WTC11 (cell line): Measurements from ENCODE around the gene PIEZO1. TPM values are rescaled to one million over a fixed set of nuclear protein-coding genes. Genes with fewer than 3 reads are reported as not detected.

Experiments used
- ATAC-seq: fragments of 200-7000 bp; cut with Tn5 transposase; 2 replicates; pipeline ENCODE4 v1.10.0; 2021; ENCODE audit warnings: mild to moderate bottlenecking, moderate library complexity
- CTCF ChIA-PET: fragments of 300-600 bp; sonication (Branson Sonifier 250); formaldehyde crosslinking; loops from one replicate; lab custom pipeline; 2021; ENCODE audit warnings: antibody characterized with exemption; lab: Charles Lee
- POLR2A ChIA-PET: fragments of 350-600 bp; sonication (Branson Sonifier 250); formaldehyde crosslinking; loops from one replicate; lab custom pipeline; 2021; ENCODE audit warnings: antibody characterized with exemption; lab: Charles Lee
- DNase-seq: peaks from one replicate; pipeline ENCODE4 v3.0.0; 2021; ENCODE audit warnings: low spot score
- H3K27ac Mint-ChIP-seq: 2 replicates; pipeline ENCODE4 v1.8.0; 2021; ENCODE audit warnings: mixed read lengths
- H3K27me3 Mint-ChIP-seq: 2 replicates; pipeline ENCODE4 v1.8.0; 2021; ENCODE audit warnings: low read depth, mild to moderate bottlenecking, moderate library complexity, mixed read lengths
- H3K36me3 Mint-ChIP-seq: 2 replicates; pipeline ENCODE4 v1.8.0; 2021; ENCODE audit warnings: mixed read lengths
- H3K4me1 Mint-ChIP-seq: 2 replicates; pipeline ENCODE4 v1.8.0; 2022; ENCODE audit warnings: mixed read lengths
- H3K4me3 Mint-ChIP-seq: 2 replicates; pipeline ENCODE4 v1.8.0; 2021; ENCODE audit warnings: mild to moderate bottlenecking, moderate library complexity, mixed read lengths
- H3K9me3 Mint-ChIP-seq: 2 replicates; pipeline ENCODE4 v1.8.0; 2021; ENCODE audit warnings: mixed read lengths
- CREM ChIP-seq: sonication (generic); formaldehyde crosslinking; IDR thresholded peaks from 2 replicates; pipeline ENCODE4 v1.8.1; 2022; ENCODE audit warnings: mild to moderate bottlenecking, missing genetic modification reagents, moderate library complexity
- MXD4 ChIP-seq: fragments of 250-450 bp; sonication (Bioruptor Pico); IDR thresholded peaks from 2 replicates; pipeline ENCODE4 v1.8.0; 2021; ENCODE audit warnings: mild to moderate bottlenecking, moderate library complexity, borderline replicate concordance
- NR2C2 ChIP-seq: sonication (generic); formaldehyde crosslinking; IDR thresholded peaks from 2 replicates; pipeline ENCODE4 v1.8.0; 2022; ENCODE audit warnings: mild to moderate bottlenecking, missing genetic modification reagents
- PRDM15 ChIP-seq: sonication (generic); formaldehyde crosslinking; IDR thresholded peaks from 2 replicates; pipeline ENCODE4 v1.8.0; 2022; ENCODE audit warnings: missing genetic modification reagents
- PREB ChIP-seq: sonication (generic); formaldehyde crosslinking; IDR thresholded peaks from 2 replicates; pipeline ENCODE4 v1.8.1; 2022; ENCODE audit warnings: mild to moderate bottlenecking, missing genetic modification reagents, moderate library complexity, borderline replicate concordance
- TEAD4 ChIP-seq: sonication (generic); formaldehyde crosslinking; IDR thresholded peaks from 2 replicates; pipeline ENCODE4 v1.8.0; 2022; ENCODE audit warnings: mild to moderate bottlenecking, missing genetic modification reagents
- ZNF121 ChIP-seq: sonication (generic); formaldehyde crosslinking; IDR thresholded peaks from 2 replicates; pipeline ENCODE4 v1.8.0; 2023; ENCODE audit warnings: missing genetic modification reagents
- ZNF232 ChIP-seq: sonication (generic); formaldehyde crosslinking; IDR thresholded peaks from 2 replicates; pipeline ENCODE4 v1.8.0; 2022; ENCODE audit warnings: mild to moderate bottlenecking, missing genetic modification reagents
- ZNF396 ChIP-seq: fragments of 250-450 bp; sonication (Bioruptor Pico); IDR thresholded peaks from 2 replicates; pipeline ENCODE4 v1.8.0; 2021; ENCODE audit warnings: mild to moderate bottlenecking, moderate library complexity, borderline replicate concordance
- ZNF532 ChIP-seq: fragments of 250-450 bp; sonication (Bioruptor Pico); IDR thresholded peaks from 2 replicates; pipeline ENCODE4 v1.9.0; 2021; ENCODE audit warnings: mild to moderate bottlenecking, borderline replicate concordance
- total RNA-seq: library from RNA; stranded (reverse); gene quantifications from 3 replicates; pipeline ENCODE4 v1.2.3, GENCODE V29; 2021

PIEZO1 gene
- total RNA-seq, 1 experiment from 2014 or later: 71.3 TPM

- no peak for TF ChIP-seq ZNF532
Measured at GRCh38 chr16:88783391-88784073, 1.5 kb downstream of the PIEZO1 start (continued).

- Mint-ChIP-seq H3K27ac (peak overlapping the region; percentile 64; the same call in 1 of the 2 replicates), H3K27me3 (0 out of 2 replicates have a peak, but pooled peaks cover 3% of the 10 kb centered on the region), H3K4me3 (peak overlapping the region; percentile 41), H3K4me1 (peaks cover 15% of the 10 kb centered on the region), H3K36me3 (no peaks in the 10 kb centered on the region), H3K9me3 (no peaks in the 10 kb centered on the region)
- TF ChIP-seq ZNF232 (CRISPR knock-in tag) (no peak), PRDM15 (CRISPR knock-in tag) (no peak), ZNF121 (CRISPR knock-in tag) (no peak), MXD4 (no peak), NR2C2 (CRISPR knock-in tag) (no peak), CREM (CRISPR knock-in tag) (no peak), TEAD4 (CRISPR knock-in tag) (no peak), PREB (CRISPR knock-in tag) (no peak), ZNF396 (CRISPR knock-in tag) (no peak)
- DNase-seq (no peak), ATAC-seq (no peak)
- POLR2A ChIA-PET: interaction anchor here (1.1 to 1.7 kb wide), 7 partner anchors 10 to 45 kb away, joined by 3 to 5 read pairs (median 3); no protein-coding TSS in a partner anchor
- CTCF ChIA-PET: interaction anchor here (1.0 to 10.5 kb wide), 17 partner anchors 9 to 385 kb away, joined by 3 to 117 read pairs (median 8); no protein-coding TSS in a partner anchor
Measured at GRCh38 chr16:88782454-88783390, 2.3 kb downstream of the PIEZO1 start.
